GM12873 (cell line): ENCODE results near the gene BLOC1S3.

ENCODE experiments used
- TF ChIP-seq, protein P1 (sequence below): IDR thresholded peaks from 2 replicates; pipeline ENCODE4 v1.5.1; 2012; ENCODE audit warnings: low read depth, mild to moderate bottlenecking, moderate library complexity, low read length, control low read depth; ENCODE audit not compliant: insufficient read depth; ENCODE audit errors: missing control alignments

The BLOC1S3 gene

DNA sequence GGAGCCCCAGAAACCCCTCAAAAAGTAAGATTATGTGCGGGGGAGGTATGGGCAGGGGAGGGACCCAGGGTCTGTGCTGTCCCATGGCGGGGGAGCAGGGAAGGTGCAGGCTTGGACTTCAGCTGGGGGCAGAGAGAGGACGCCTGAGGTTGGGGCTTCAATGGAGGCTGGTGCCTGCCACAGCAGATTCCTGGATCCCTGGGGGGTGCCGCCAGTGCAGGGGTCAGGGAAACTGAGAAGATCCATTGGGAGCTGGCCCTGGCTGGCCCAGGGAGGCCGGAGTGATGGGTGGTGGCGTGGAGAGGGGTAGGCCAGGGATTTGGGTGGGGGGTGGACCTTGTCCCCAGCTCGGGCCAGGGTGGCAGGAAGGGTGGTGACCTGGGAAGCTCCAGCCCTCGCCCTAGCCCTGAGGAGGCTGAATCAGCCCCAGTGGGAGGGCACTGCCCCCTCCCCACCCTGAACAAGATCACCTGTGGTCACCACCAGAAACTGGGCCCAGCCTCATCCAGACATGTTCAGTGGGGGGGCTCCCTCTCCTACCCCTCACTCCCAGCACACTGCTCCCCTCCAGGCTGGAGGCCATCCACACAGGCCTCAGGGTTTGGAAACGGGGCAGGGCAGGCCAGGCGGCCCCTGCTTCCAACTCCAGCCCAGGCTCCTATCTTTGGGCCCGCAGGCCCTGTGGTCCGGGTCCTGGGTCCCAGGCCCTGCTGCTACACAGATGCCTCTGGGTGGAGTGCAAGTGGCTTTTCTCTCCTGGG lies 19.2 kb upstream of the BLOC1S3 start:
- TF ChIP-seq, protein P1, sequence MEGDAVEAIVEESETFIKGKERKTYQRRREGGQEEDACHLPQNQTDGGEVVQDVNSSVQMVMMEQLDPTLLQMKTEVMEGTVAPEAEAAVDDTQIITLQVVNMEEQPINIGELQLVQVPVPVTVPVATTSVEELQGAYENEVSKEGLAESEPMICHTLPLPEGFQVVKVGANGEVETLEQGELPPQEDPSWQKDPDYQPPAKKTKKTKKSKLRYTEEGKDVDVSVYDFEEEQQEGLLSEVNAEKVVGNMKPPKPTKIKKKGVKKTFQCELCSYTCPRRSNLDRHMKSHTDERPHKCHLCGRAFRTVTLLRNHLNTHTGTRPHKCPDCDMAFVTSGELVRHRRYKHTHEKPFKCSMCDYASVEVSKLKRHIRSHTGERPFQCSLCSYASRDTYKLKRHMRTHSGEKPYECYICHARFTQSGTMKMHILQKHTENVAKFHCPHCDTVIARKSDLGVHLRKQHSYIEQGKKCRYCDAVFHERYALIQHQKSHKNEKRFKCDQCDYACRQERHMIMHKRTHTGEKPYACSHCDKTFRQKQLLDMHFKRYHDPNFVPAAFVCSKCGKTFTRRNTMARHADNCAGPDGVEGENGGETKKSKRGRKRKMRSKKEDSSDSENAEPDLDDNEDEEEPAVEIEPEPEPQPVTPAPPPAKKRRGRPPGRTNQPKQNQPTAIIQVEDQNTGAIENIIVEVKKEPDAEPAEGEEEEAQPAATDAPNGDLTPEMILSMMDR: no peak

DNA sequence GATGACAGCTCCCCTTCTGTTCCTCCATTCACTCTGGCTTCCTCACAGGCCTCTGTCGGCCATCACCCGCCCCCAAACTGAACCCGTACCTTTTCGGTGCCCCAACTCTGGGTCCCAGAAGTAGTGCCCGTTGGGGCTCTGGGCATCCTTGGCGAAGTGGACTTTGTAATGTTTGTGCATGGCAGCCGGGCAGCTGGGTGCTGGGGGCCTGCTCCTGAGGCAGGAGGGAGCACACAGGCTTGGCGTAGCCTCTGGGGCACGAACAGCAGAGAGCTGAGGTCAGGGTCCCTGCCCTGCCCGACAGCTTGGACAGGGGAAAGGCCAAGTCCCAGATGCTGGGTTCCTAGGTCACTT lies 18.6 kb upstream of the BLOC1S3 start:
- TF ChIP-seq, protein P1: no peak

DNA sequence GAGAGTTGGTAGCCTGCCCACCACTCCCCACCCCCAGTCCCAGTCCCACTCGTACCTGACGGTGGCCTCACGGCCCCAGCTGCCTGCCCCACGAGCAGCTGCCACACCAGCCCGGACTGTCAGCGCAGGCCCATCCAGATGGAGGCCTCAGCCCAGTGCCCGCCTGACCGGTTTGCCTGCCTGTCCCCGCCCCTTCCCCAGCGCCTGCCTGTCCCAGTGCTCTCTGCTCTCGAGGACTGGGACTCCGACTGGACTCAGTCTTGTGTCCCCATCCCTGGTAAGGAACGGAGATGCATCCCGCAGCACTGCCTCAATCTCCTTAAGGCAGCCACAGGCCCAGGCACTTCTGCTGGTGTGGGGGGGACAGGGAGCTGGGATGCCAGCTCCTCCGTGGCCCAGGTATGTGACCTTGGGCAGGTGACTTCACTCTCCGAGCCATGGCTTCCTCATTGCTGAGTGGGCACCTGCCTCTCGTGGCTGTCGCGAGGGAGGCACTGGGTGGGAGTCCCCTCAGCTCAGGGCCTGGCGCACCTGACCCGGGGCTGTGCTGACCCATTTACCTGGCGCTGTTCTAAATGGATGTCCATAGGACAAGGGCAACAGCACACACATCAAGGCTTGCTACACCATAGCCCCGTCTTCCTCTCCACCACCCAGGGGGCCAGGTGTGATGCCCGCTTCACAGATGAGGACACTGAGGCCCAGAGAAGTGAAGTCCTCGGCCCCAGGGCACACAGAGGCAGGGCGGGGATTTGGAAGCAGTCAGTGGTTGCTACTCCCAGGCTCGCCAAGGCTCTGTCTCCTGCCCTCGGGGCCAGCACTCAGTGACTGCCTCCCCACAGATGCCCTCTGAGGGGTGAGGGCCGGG lies 17.5 kb upstream of the BLOC1S3 start, which contains the start of gene NKPD1:
Gene NKPD1, minus strand, starts transcription at position 113 of the 868 bp plus-strand sequence. CDS start 832 bp downstream, outside the sequence.
- TF ChIP-seq, protein P1: no peak

DNA sequence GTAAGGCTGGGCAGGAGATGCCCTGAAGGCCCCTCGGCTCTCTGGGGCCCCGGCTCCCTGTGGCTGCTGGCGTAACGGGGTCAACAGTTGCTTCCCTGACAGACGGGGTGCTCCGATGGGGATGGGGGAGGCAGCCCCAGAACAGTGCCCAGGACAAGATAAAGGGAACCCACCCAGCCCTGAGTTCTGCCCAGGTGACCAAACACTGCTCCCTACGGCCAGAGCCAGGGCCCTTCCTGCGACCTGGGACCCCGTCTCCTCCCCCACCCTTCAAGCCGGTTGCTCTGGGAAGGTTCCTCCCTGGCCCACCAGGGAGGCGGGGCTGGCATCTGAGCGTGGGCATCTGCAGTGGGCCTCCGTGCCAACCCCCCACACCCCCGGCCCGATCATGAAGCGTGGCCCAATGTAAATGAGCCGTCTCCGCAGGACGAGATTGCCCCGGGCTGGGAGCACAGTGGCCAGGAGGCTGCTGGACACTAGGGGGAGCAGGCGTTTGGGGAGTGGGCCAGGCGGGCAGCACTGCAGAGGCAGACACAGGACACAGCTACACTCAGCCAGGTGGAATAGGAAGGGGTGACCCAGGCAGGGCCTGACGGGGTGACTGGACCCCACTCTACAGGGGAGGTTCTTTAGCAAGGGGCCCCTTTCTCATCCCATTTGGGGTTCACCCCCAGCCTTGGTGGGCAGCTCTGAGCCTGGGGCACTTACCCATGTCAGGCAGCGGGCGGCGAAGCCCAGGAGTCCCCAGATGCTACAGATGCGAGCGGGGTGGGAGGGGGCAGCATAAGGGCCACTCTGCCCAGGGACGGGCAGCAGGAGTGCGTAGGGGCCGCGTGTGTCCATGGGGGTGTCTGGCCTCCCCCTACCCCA lies 16.6 kb upstream of the BLOC1S3 start:
- TF ChIP-seq, protein P1: peak; percentile 17

DNA sequence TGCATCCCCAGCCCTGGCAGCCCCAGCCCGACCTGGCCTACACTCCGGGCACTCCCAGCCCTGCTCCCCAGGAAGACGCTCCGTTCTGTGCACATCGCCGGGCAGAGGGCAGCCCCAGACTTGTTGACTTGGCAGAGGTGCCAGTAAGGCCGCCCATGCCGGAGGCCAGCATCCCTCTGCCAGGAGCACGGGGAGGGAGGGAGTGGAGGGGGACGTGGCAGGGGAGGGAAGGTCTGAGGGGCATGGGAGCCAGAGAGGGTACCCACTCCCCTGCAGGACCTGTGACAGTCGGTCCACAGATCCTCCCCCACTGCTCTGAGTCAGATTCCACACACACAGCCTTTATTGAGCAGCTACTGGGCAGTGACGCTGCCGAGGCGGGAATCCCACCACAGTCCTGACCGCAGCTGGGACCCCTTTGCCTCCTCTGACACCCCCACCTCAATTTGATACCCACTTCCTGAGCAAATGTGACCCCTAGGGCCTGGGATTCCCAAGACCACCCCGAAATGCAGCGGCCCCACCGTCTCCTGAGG lies 15.9 kb upstream of the BLOC1S3 start:
- TF ChIP-seq, protein P1: no peak

DNA sequence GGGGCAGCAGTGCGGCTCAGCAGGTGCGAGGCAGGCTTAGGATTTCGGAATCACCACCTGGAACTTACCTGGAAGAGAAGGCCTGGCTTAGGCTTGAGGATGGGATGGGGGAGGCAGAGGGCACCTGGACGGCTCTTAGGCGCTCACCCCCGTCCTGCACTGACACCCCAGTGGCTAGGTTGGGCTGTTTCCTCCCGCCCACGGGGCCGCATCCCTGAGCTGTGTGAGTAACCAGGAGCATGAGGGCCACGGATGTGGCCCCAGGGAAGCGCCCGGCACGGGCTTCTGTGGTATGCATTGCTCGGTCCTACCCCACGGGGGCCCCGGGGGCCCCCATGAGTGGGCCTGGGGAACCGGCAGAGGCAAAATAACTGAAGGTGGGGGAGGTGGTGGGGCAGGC lies 15.4 kb upstream of the BLOC1S3 start:
- TF ChIP-seq, protein P1: no peak
